Sigmoid colon (tissue), 4 donors: Measurements from ENCODE around the gene CAPZA1.

Experiments used
- CTCF ChIP-seq, 4 experiments: fragments of 450-650 bp in 3 of 4; fragments of 200-600 bp in 1 of 4; IDR thresholded peaks; one replicate each; pipeline ENCODE4 v1.5.1; 2016 to 2019; ENCODE audit warnings: antibody characterized with exemption in 4 of 4, mild to moderate bottlenecking in 3 of 4, moderate library complexity in 2 of 4
- EP300 ChIP-seq, 4 donors: sonication (generic); formaldehyde crosslinking; IDR thresholded peaks; one replicate each; pipeline ENCODE4 v1.6.1; 2017; ENCODE audit warnings: antibody characterized with exemption in 4 of 4
- POLR2A ChIP-seq, 2 donors: fragments of 450-650 bp; IDR thresholded peaks; one replicate each; pipeline ENCODE4 v1.6.1; 2016; ENCODE audit warnings: antibody characterized with exemption in 2 of 2, mild to moderate bottlenecking in 2 of 2, moderate library complexity in 2 of 2
- POLR2AphosphoS5 ChIP-seq, 4 donors: sonication (generic); formaldehyde crosslinking; IDR thresholded peaks; one replicate each; pipeline ENCODE4 v1.6.1; 2017; ENCODE audit warnings: antibody characterized with exemption in 4 of 4

DNA sequence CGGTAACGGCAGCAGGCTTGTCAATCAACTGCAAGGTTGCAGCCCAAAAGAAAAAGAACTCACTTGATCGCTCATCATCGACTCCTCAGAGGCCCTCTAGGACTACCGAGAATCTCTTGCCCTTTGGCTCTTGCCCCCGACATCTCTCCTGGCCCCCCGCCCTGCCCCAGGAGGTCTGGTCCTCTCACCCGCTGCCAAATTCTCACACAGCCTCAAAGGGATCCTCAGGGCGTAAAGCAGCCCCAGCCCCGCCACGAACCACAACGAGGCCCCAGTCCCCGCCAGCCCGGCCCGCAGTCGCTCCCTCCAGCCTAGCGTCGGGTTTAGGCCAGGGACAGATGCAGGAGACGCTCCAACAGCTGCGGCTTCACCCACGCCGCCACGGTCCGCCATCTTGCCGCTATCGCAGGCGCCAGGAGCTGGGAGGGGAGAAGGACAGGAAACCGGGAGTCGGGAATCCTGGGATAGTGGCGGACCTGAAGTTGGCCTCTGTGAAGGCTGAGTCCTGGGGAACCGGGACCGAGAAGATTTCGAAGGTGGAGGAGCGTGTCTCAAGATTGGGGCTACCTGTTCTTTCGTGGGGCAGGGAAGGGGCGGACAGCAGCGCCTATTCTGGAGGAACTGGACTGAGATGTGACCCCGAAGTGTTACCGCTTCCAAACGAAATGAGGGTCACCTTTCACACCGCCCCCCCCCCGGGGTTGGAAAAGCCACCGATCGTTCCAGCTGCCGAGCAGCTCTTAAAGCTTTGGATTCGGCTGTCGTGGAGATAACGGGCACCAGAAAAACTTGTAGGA is 713 bp upstream of the CAPZA1 start, which contains the start of gene ST7L:
- no peak for TF ChIP-seq CTCF (IDR thresholded peaks at IDR 0.05)
- no peak for TF ChIP-seq POLR2A (IDR thresholded peaks at IDR 0.05)
- no peak for TF ChIP-seq EP300 (IDR thresholded peaks at IDR 0.05)
- TF ChIP-seq POLR2AphosphoS5 (IDR thresholded peaks at IDR 0.05), result peak in 2 of 4 donors; percentile 3 to 50
